ENCODE measurements around the gene WWP2.
"Not testable (repeated sequence)": the region's sequence is repeated elsewhere in the genome, so short reads cannot be mapped to it uniquely, and the experiment has no call there.

WWP2 gene

GRCh38 chr16:69931631-69932030 is 169.5 kb downstream of the WWP2 start:
- DNase-seq: no peak

- DNase-seq: no peak
Measured at GRCh38 chr16:69932228-69932627, 170.1 kb downstream of the WWP2 start.

GRCh38 chr16:69932691-69933392 is 170.7 kb downstream of the WWP2 start:
- no peak for DNase-seq

GRCh38 chr16:69934044-69934443 is 171.9 kb downstream of the WWP2 start:
- no peak for DNase-seq

- no peak for DNase-seq
Measured at GRCh38 chr16:69934751-69935150, 172.6 kb downstream of the WWP2 start.

- DNase-seq: no peak
Measured at GRCh38 chr16:69935278-69935711, 173.2 kb downstream of the WWP2 start.

GRCh38 chr16:69935740-69936139 is 173.6 kb downstream of the WWP2 start:
- no peak for DNase-seq

- no peak for DNase-seq
Measured at GRCh38 chr16:69936252-69936651, 174.1 kb downstream of the WWP2 start.

- DNase-seq: no peak
Measured at GRCh38 chr16:69936751-69937211, 174.6 kb downstream of the WWP2 start.

GRCh38 chr16:69937465-69937951 is 175.4 kb downstream of the WWP2 start:
- DNase-seq: no peak

- DNase-seq: no peak
Measured at GRCh38 chr16:69938981-69939820, 177.1 kb downstream of the WWP2 start.

GRCh38 chr16:69939821-69940585 is 177.9 kb downstream of the WWP2 start:
- DNase-seq: no peak

- DNase-seq: no peak
Measured at GRCh38 chr16:69940676-69941075, 178.5 kb downstream of the WWP2 start.

GRCh38 chr16:69941251-69942098 is 179.3 kb downstream of the WWP2 start:
- DNase-seq: no peak

GRCh38 chr16:69942099-69942491 is 180.0 kb downstream of the WWP2 start:
- no peak for DNase-seq

- no peak for DNase-seq
Measured at GRCh38 chr16:69942627-69943170, 180.6 kb downstream of the WWP2 start.

- DNase-seq: not testable (repeated sequence)
Measured at GRCh38 chr16:69943241-69944036, 181.3 kb downstream of the WWP2 start.

- DNase-seq: not testable (repeated sequence)
Measured at GRCh38 chr16:69950411-69950810, 188.3 kb downstream of the WWP2 start.

GRCh38 chr16:69951017-69951671 is 189.0 kb downstream of the WWP2 start, which contains the start of gene CLEC18A:
TSS of gene CLEC18A (plus strand) at chr16:69951334. CDS start at chr16:69951367, 33 bp downstream.
- DNase-seq: not testable (repeated sequence)

- DNase-seq: not testable (repeated sequence)
Measured at GRCh38 chr16:69951672-69952031, 189.5 kb downstream of the WWP2 start.
